Naive thymus-derived CD4-positive, alpha-beta T cell (primary cell): Measurements from ENCODE around the gene LLGL2. TPM values are rescaled to one million over a fixed set of nuclear protein-coding genes. Genes with fewer than 3 reads are reported as not detected.
A peak's percentile ranks its signal among the peaks of the same experiment; 100 is the strongest.

Experiments used
- ATAC-seq: fragments of 150-1000 bp; cut with Tn5 transposase; 2 replicates; pipeline ENCODE4 v1.10.0; 2021; ENCODE audit warnings: mild to moderate bottlenecking, moderate library complexity
- CTCF ChIA-PET: fragments of 350-600 bp; sonication (Branson Sonifier 250); formaldehyde crosslinking; loops from one replicate; lab custom pipeline; 2021; ENCODE audit warnings: antibody characterized with exemption; lab: Charles Lee
- POLR2A ChIA-PET: fragments of 350-600 bp; sonication (Branson Sonifier 250); formaldehyde crosslinking; loops from one replicate; lab custom pipeline; 2021; ENCODE audit warnings: antibody characterized with exemption, inconsistent platforms; lab: Charles Lee
- DNase-seq, 9 donors: peaks; one replicate each; pipeline versions ENCODE4 v3.0.0 to v3.0.0-alpha.2; 2020 to 2022; ENCODE audit warnings: mixed read lengths in 1 of 9
- H3K27ac ChIP-seq: one replicate; pipeline ENCODE4 v1.7.0; 2013; ENCODE audit warnings: mild to moderate bottlenecking, low read depth, low read length, moderate library complexity
- H3K27me3 ChIP-seq, 2 donors: one replicate each; pipeline ENCODE4 v1.7.0; 2013; ENCODE audit warnings: low read length in 2 of 2, mild to moderate bottlenecking in 2 of 2, moderate library complexity in 2 of 2; ENCODE audit not compliant: control insufficient read depth in 2 of 2, insufficient read depth in 2 of 2
- H3K36me3 ChIP-seq, 3 experiments: 1 replicate in 2 of 3; 2 replicates in 1 of 3; pipeline ENCODE4 v1.7.0; 2013; ENCODE audit warnings: low read length in 3 of 3, mild to moderate bottlenecking in 3 of 3, moderate library complexity in 1 of 3; ENCODE audit not compliant: insufficient read depth in 3 of 3, control insufficient read depth in 2 of 3
- H3K4me1 ChIP-seq, 2 donors: one replicate each; pipeline ENCODE4 v1.7.0; 2013; ENCODE audit warnings: low read length in 2 of 2, mild to moderate bottlenecking in 2 of 2, moderate library complexity in 1 of 2; ENCODE audit not compliant: control insufficient read depth in 2 of 2, insufficient read depth in 2 of 2
- H3K4me3 ChIP-seq: 2 replicates; pipeline ENCODE4 v1.7.0; 2013; ENCODE audit warnings: mild to moderate bottlenecking, low read length
- H3K9me3 ChIP-seq, 3 experiments: 1 replicate in 2 of 3; 2 replicates in 1 of 3; pipeline ENCODE4 v1.7.0; 2013; ENCODE audit warnings: low read length in 3 of 3; ENCODE audit not compliant: control insufficient read depth in 2 of 3
- H3K27ac Mint-ChIP-seq, 9 donors: one replicate each; pipeline ENCODE4 v1.8.0; 2020 to 2022; ENCODE audit warnings: mixed read lengths in 9 of 9, mild to moderate bottlenecking in 8 of 9, moderate library complexity in 5 of 9, inconsistent platforms in 2 of 9
- H3K27me3 Mint-ChIP-seq, 5 donors: one replicate each; pipeline ENCODE4 v1.8.0; 2021 to 2022; ENCODE audit warnings: mixed read lengths in 5 of 5, mild to moderate bottlenecking in 1 of 5
- H3K36me3 Mint-ChIP-seq, 5 donors: one replicate each; pipeline ENCODE4 v1.8.0; 2020 to 2022; ENCODE audit warnings: mixed read lengths in 5 of 5, mild to moderate bottlenecking in 3 of 5, inconsistent platforms in 1 of 5
- H3K4me1 Mint-ChIP-seq, 7 donors: one replicate each; pipeline ENCODE4 v1.8.0; 2020 to 2022; ENCODE audit warnings: mixed read lengths in 7 of 7, mild to moderate bottlenecking in 3 of 7, inconsistent platforms in 1 of 7
- H3K4me3 Mint-ChIP-seq, 10 donors: one replicate each; pipeline ENCODE4 v1.8.0; 2020 to 2022; ENCODE audit warnings: mild to moderate bottlenecking in 10 of 10, mixed read lengths in 10 of 10, moderate library complexity in 6 of 10, inconsistent platforms in 2 of 10
- H3K9me3 Mint-ChIP-seq, 11 donors: one replicate each; pipeline ENCODE4 v1.8.0; 2020 to 2022; ENCODE audit warnings: mixed read lengths in 11 of 11, mild to moderate bottlenecking in 4 of 11, inconsistent platforms in 1 of 11, moderate library complexity in 1 of 11
- intact Hi-C, 2 donors: fragments of 100-400 bp; cut with micrococcal nuclease; formaldehyde crosslinking; loops; one replicate each; pipeline ENCODE4 v1.15.1; 2023
- polyA plus RNA-seq, 2 donors: library from polyadenylated mRNA; unstranded; fragments of 300-500 nt; fragmentation: Illumina TruSeq; gene quantifications; one replicate each; pipeline ENCODE4 v1.2.3, GENCODE V29; 2021
- total RNA-seq, 6 experiments: library from RNA in 5 of 6; stranded (reverse) in 5 of 6; gene quantifications; 1 replicate in 5 of 6; 2 replicates in 1 of 6; pipeline ENCODE4 v1.2.3 and lab custom pipeline; 2021 to 2026

LLGL2 gene
- total and polyA plus RNA-seq, 7 experiments from 2014 or later: 9.2 to 55.7 (median 26.5) TPM

GRCh38 chr17:75486951-75487350 lies 38.5 kb upstream of the LLGL2 start:
- Histone ChIP-seq H3K4me1 (peaks cover 16 to 25% of the 10 kb centered on the region in 2 donors), H3K27me3 (no peaks in the 10 kb centered on the region), H3K27ac (peak overlapping the region; percentile 73), H3K4me3 (peak overlapping the region; percentile 49), H3K36me3 (peaks cover 0 to 26% (median under 1%) of the 10 kb centered on the region in 3 experiments), H3K9me3 (no peaks in the 10 kb centered on the region)
- ChIA-PET CTCF (interaction anchor here (0.6 to 1.5 kb wide), 4 partner anchors 28 to 439 kb away, joined by 3 to 4 read pairs (median 4); partner anchors contain the start of gene TSEN54), POLR2A (interaction anchor here (1.1 to 2.2 kb wide), 10 partner anchors 12 to 101 kb away, joined by 3 to 28 read pairs (median 4); partner anchors contain the start of genes GRB2, LLGL2, TMEM94 and TSEN54)
- Mint-ChIP-seq H3K4me1 (peaks cover 18 to 39% (median 25%) of the 10 kb centered on the region in 7 donors), H3K9me3 (no peaks in the 10 kb centered on the region), H3K27me3 (no peaks in the 10 kb centered on the region), H3K4me3 (peak overlapping the region in 9 of 10 donors; percentile 75 to 88 (median 80)), H3K36me3 (peaks cover 0 to 18% (median 11%) of the 10 kb centered on the region in 5 donors), H3K27ac (peak overlapping the region; percentile 94 to 98 (median 96))
- intact Hi-C loops: loop anchor here (1.0 kb wide), 2 partner anchors 31 to 61 kb away; partner anchors contain the start of gene TMEM94 (in 1 of the 2)
- no peak for DNase-seq
- no peak for ATAC-seq

DNA sequence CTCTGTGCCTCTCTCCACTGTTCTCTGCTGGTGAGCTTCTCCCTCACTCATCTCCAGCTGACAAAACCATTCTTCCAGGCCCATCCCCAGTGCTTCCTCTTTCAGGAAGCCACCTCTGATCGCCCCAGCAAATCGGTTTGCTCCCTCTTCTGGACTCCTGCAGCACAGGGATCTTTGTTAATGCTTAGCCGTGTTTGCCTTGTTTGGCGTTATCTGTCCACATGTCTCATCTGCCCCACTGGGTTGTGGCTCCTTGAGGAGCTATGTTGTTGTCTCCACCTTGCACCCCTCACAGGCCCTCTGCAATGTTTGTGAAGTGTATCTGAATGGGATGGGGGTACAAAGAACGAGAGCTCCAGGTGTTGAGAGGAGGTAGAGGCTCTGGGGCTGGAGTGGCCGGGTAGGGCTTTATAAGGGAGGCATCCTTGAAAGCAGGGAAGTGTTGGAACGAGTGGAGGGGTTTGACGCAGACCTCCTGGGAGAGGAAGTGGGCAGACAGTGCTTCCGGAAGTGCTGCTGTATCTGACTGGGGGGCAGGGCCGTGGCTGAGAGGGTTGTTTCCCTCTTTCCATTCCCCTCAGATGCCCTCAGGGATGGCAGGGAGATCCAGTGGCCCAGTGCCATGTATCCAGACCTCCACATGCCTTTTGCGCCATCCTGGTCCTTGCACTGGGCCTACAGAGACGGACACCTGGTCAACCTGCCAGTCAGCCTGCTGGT lies 38.0 kb upstream of the LLGL2 start:
- no peaks in the 10 kb centered on the region for H3K27me3 ChIP-seq
- ChIA-PET CTCF (interaction anchor here (0.6 to 1.5 kb wide), 6 partner anchors 28 to 440 kb away, joined by 3 to 5 read pairs (median 4); partner anchors contain the start of gene TSEN54), POLR2A (interaction anchor here (0.8 to 2.2 kb wide), 12 partner anchors 13 to 453 kb away, joined by 3 to 28 read pairs (median 4); partner anchors contain the start of genes GRB2, LLGL2, SLC25A19 and TMEM94)
- peaks cover 16 to 25% of the 10 kb centered on the region in 2 donors for H3K4me1 ChIP-seq
- peak overlapping the region; percentile 73 for H3K27ac ChIP-seq
- peak; percentile 83 for ATAC-seq
- H3K4me3 Mint-ChIP-seq: peak overlapping the region; percentile 75 to 88 (median 80)
- intact Hi-C loops: loop anchor here (1.0 kb wide), 2 partner anchors 31 to 61 kb away; partner anchors contain the start of gene TMEM94 (in 1 of the 2)
- H3K36me3 ChIP-seq: peaks cover 0 to 32% (median 5%) of the 10 kb centered on the region in 3 experiments
- peak overlapping the region; percentile 94 to 98 (median 96) for H3K27ac Mint-ChIP-seq
- peaks cover 0 to 18% (median 11%) of the 10 kb centered on the region in 5 donors for H3K36me3 Mint-ChIP-seq
- H3K27me3 Mint-ChIP-seq: no peaks in the 10 kb centered on the region
- DNase-seq: peak in 8 of 9 donors; percentile 35 to 67 (median 62)
- H3K4me1 Mint-ChIP-seq: peaks cover 18 to 39% (median 24%) of the 10 kb centered on the region in 7 donors
- H3K4me3 ChIP-seq: peak overlapping the region; percentile 49
- no peaks in the 10 kb centered on the region for H3K9me3 ChIP-seq
- H3K9me3 Mint-ChIP-seq: no peaks in the 10 kb centered on the region

- CTCF ChIA-PET: interaction anchor here (1.0 kb wide), 1 partner anchor 377 kb away, joined by 3 read pairs; no protein-coding TSS in a partner anchor
- H3K36me3 ChIP-seq: peaks cover 0 to 46% (median 5%) of the 10 kb centered on the region in 3 experiments
- no peak for ATAC-seq
- intact Hi-C loops: no loop called here
- POLR2A ChIA-PET: interaction anchor here (0.6 to 2.2 kb wide), 3 partner anchors 29 to 101 kb away, joined by 3 to 28 read pairs (median 5); partner anchors contain the start of gene TMEM94
- H3K4me3 ChIP-seq: no peak overlapping the region
- H3K9me3 ChIP-seq: no peaks in the 10 kb centered on the region
- no peaks in the 10 kb centered on the region for H3K27me3 ChIP-seq
- peak overlapping the region in 3 of 10 donors; percentile 75 to 84 (median 81) for H3K4me3 Mint-ChIP-seq
- peaks cover 18 to 35% (median 24%) of the 10 kb centered on the region in 7 donors for H3K4me1 Mint-ChIP-seq
- H3K27me3 Mint-ChIP-seq: no peaks in the 10 kb centered on the region
- peaks cover 16 to 25% of the 10 kb centered on the region in 2 donors for H3K4me1 ChIP-seq
- H3K27ac ChIP-seq: no peak overlapping the region
- DNase-seq: no peak
- no peaks in the 10 kb centered on the region for H3K9me3 Mint-ChIP-seq
- peak overlapping the region in 8 of 9 donors; percentile 48 to 97 (median 88) for H3K27ac Mint-ChIP-seq
- peaks cover 0 to 18% (median 11%) of the 10 kb centered on the region in 5 donors for H3K36me3 Mint-ChIP-seq
These were observed 36.6 kb upstream of the LLGL2 start for GRCh38 chr17:75488693-75489510.

- H3K4me1 ChIP-seq: peaks cover 16 to 25% of the 10 kb centered on the region in 2 donors
- H3K27me3 ChIP-seq: no peaks in the 10 kb centered on the region
- CTCF ChIA-PET: interaction anchor here (1.0 to 1.3 kb wide), 2 partner anchors 33 to 378 kb away, joined by 3 to 4 read pairs; partner anchors contain the start of gene TMEM94
- Mint-ChIP-seq H3K4me1 (peaks cover 18 to 35% (median 24%) of the 10 kb centered on the region in 7 donors), H3K4me3 (peak overlapping the region in 1 of 10 donors; percentile 43), H3K36me3 (peaks cover 0 to 21% (median 11%) of the 10 kb centered on the region in 5 donors), H3K27ac (peak overlapping the region in 5 of 9 donors; percentile 18 to 95 (median 73)), H3K27me3 (no peaks in the 10 kb centered on the region), H3K9me3 (no peaks in the 10 kb centered on the region)
- intact Hi-C loops: no loop called here
- H3K27ac ChIP-seq: no peak overlapping the region
- ATAC-seq (no peak), DNase-seq (no peak)
- H3K9me3 ChIP-seq: no peaks in the 10 kb centered on the region
- H3K36me3 ChIP-seq: peaks cover 0 to 52% (median 5%) of the 10 kb centered on the region in 3 experiments
- no peak overlapping the region for H3K4me3 ChIP-seq
- POLR2A ChIA-PET: no interaction called here
These were observed 36.0 kb upstream of the LLGL2 start for GRCh38 chr17:75489511-75489955.

DNA sequence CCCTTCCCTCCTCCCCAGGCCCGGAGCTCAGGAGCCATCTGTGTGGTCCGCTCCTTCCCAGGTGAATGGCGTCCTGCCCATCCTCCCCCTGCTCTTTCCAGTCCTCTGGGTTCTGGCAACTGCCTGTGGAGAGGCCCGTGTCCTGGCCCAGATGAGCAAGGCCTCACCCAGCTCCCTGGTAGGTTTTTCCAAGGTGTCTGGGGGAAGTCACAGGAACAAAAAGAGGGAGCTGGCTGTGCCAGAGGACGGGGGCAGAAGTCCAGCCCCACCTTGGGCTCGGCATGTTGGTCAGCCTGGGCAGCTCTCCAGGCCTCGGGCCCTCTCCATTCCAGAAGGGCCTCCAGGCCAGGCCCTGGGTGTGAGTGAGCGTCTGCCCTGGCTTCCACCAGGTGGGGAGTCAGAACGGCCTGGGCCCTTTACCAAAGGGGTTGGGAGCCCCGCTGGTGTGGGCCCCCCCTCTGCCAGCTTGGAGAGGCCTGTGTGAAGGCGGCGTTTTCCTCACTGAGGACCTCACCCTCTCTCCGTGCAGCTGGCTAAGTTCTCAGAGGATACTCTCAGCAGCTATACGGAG lies 35.2 kb upstream of the LLGL2 start:
- H3K27me3 ChIP-seq: no peaks in the 10 kb centered on the region
- DNase-seq (no peak), ATAC-seq (no peak)
- H3K4me1 Mint-ChIP-seq: peaks cover 18 to 30% (median 19%) of the 10 kb centered on the region in 7 donors
- H3K27ac Mint-ChIP-seq: peak overlapping the region in 2 of 9 donors; percentile 25 to 55
- no peaks in the 10 kb centered on the region for H3K27me3 Mint-ChIP-seq
- no peaks in the 10 kb centered on the region for H3K9me3 ChIP-seq
- H3K27ac ChIP-seq: no peak overlapping the region
- no peak overlapping the region for H3K4me3 ChIP-seq
- H3K4me3 Mint-ChIP-seq: no peak overlapping the region
- no peaks in the 10 kb centered on the region for H3K9me3 Mint-ChIP-seq
- peaks cover 16 to 25% of the 10 kb centered on the region in 2 donors for H3K4me1 ChIP-seq
- ChIA-PET CTCF (interaction anchor here (1.0 to 1.3 kb wide), 2 partner anchors 34 to 378 kb away, joined by 3 to 4 read pairs; partner anchors contain the start of gene TMEM94), POLR2A (no interaction called here)
- H3K36me3 Mint-ChIP-seq: peaks cover 0 to 28% (median 7%) of the 10 kb centered on the region in 5 donors
- intact Hi-C loops: no loop called here
- H3K36me3 ChIP-seq: peaks cover 0 to 59% (median 5%) of the 10 kb centered on the region in 3 experiments
